WTC11 (cell line): ENCODE data around the gene FBF1. TPM values are rescaled to one million over a fixed set of nuclear protein-coding genes. Genes with fewer than 3 reads are reported as not detected.

Experiments used
- ATAC-seq: fragments of 200-7000 bp; cut with Tn5 transposase; 2 replicates; pipeline ENCODE4 v1.10.0; 2021; ENCODE audit warnings: mild to moderate bottlenecking, moderate library complexity
- CTCF ChIA-PET: fragments of 300-600 bp; sonication (Branson Sonifier 250); formaldehyde crosslinking; loops from one replicate; lab custom pipeline; 2021; ENCODE audit warnings: antibody characterized with exemption; lab: Charles Lee
- POLR2A ChIA-PET: fragments of 350-600 bp; sonication (Branson Sonifier 250); formaldehyde crosslinking; loops from one replicate; lab custom pipeline; 2021; ENCODE audit warnings: antibody characterized with exemption; lab: Charles Lee
- DNase-seq: peaks from one replicate; pipeline ENCODE4 v3.0.0; 2021; ENCODE audit warnings: low spot score
- H3K27ac Mint-ChIP-seq: 2 replicates; pipeline ENCODE4 v1.8.0; 2021; ENCODE audit warnings: mixed read lengths
- H3K27me3 Mint-ChIP-seq: 2 replicates; pipeline ENCODE4 v1.8.0; 2021; ENCODE audit warnings: low read depth, mild to moderate bottlenecking, moderate library complexity, mixed read lengths
- H3K36me3 Mint-ChIP-seq: 2 replicates; pipeline ENCODE4 v1.8.0; 2021; ENCODE audit warnings: mixed read lengths
- H3K4me1 Mint-ChIP-seq: 2 replicates; pipeline ENCODE4 v1.8.0; 2022; ENCODE audit warnings: mixed read lengths
- H3K4me3 Mint-ChIP-seq: 2 replicates; pipeline ENCODE4 v1.8.0; 2021; ENCODE audit warnings: mild to moderate bottlenecking, moderate library complexity, mixed read lengths
- H3K9me3 Mint-ChIP-seq: 2 replicates; pipeline ENCODE4 v1.8.0; 2021; ENCODE audit warnings: mixed read lengths
- CDX4 ChIP-seq: fragments of 250-450 bp; sonication (Bioruptor Pico); IDR thresholded peaks from 2 replicates; pipeline ENCODE4 v1.9.0; 2021; ENCODE audit warnings: moderate library complexity, mild to moderate bottlenecking, inconsistent platforms, borderline replicate concordance
- FOXJ3 ChIP-seq: sonication (generic); formaldehyde crosslinking; IDR thresholded peaks from 2 replicates; pipeline ENCODE4 v1.9.0; 2021; ENCODE audit warnings: missing genetic modification reagents, mild to moderate bottlenecking, borderline replicate concordance
- FOXP1 ChIP-seq: sonication (generic); formaldehyde crosslinking; IDR thresholded peaks from 2 replicates; pipeline ENCODE4 v1.8.0; 2022; ENCODE audit warnings: missing genetic modification reagents, mild to moderate bottlenecking, moderate library complexity, borderline replicate concordance
- IRF1 ChIP-seq: sonication (generic); formaldehyde crosslinking; IDR thresholded peaks from 2 replicates; pipeline ENCODE4 v1.8.0; 2023; ENCODE audit warnings: missing genetic modification reagents
- NFATC4 ChIP-seq: fragments of 250-450 bp; sonication (Bioruptor Pico); IDR thresholded peaks from 2 replicates; pipeline ENCODE4 v1.9.0; 2021; ENCODE audit warnings: mild to moderate bottlenecking
- NFE2L1 ChIP-seq: sonication (generic); formaldehyde crosslinking; IDR thresholded peaks from 2 replicates; pipeline ENCODE4 v1.8.1; 2023; ENCODE audit warnings: missing genetic modification reagents
- OVOL2 ChIP-seq: fragments of 250-450 bp; sonication (Bioruptor Pico); IDR thresholded peaks from 2 replicates; pipeline ENCODE4 v1.9.0; 2021; ENCODE audit warnings: mild to moderate bottlenecking, borderline replicate concordance
- ZMAT4 ChIP-seq: fragments of 250-450 bp; sonication (Bioruptor Pico); IDR thresholded peaks from 2 replicates; pipeline ENCODE4 v1.9.0; 2021; ENCODE audit warnings: mild to moderate bottlenecking
- ZNF512 ChIP-seq: sonication (generic); formaldehyde crosslinking; IDR thresholded peaks from 2 replicates; pipeline ENCODE4 v1.8.1; 2022; ENCODE audit warnings: missing genetic modification reagents, borderline replicate concordance
- total RNA-seq: library from RNA; stranded (reverse); gene quantifications from 3 replicates; pipeline ENCODE4 v1.2.3, GENCODE V29; 2021
- TF ChIP-seq, protein P1 (sequence below): sonication (generic); formaldehyde crosslinking; IDR thresholded peaks from 2 replicates; pipeline ENCODE4 v1.8.1; 2022; ENCODE audit warnings: low read depth, mild to moderate bottlenecking, moderate library complexity, missing genetic modification reagents, borderline replicate concordance
- TF ChIP-seq, protein P2 (sequence below): sonication (generic); formaldehyde crosslinking; IDR thresholded peaks from 2 replicates; pipeline ENCODE4 v1.8.0; 2022; ENCODE audit warnings: mild to moderate bottlenecking, missing genetic modification reagents
- TF ChIP-seq, protein P3 (sequence below): sonication (generic); formaldehyde crosslinking; IDR thresholded peaks from 2 replicates; pipeline ENCODE4 v1.8.1; 2023; ENCODE audit warnings: mild to moderate bottlenecking, moderate library complexity, missing genetic modification reagents
- TF ChIP-seq, protein P4 (sequence below): sonication (generic); formaldehyde crosslinking; IDR thresholded peaks from 2 replicates; pipeline ENCODE4 v1.8.1; 2022; ENCODE audit warnings: mild to moderate bottlenecking, moderate library complexity, missing genetic modification reagents

The FBF1 gene
- total RNA-seq, 1 experiment from 2014 or later, result 19.8 TPM

DNA sequence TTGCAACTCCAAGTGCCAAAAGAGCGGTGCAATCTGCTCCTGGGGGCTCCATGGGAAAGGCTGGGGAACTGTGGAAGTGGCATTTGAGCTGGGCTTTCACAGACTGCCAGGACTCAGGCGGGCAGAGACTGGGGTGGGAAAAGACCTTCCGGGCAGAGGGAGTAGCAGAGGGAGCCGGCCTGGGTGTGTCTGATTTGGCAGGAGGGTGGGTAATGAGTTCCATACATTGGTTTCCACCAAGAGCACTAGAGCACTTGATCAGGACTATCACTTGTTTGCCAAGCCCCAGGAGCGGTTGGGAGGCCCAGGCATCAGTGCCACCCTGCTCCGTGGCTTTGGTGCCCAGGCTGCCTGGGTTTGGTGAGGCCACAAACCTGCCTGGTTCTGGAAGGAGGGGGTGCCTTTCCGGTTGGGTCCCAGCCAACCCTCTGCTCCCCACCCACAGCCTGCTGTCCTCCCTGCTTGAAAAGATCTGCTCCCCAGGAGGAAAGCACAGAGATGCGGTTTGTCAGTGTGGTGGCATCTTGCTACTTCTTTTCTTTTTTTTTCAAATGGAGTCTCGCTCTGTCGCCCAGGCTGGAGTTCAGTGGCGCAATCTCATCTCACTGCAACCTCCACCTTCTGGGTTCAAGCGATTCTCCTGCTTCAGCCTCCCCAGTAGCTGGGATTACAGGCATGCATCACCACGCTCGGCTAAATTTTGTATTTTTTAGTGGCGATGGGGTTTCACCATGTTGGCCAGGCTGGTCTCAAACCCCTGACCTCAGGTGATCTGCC, 59.0 kb downstream of the FBF1 start:
- no peaks in the 10 kb centered on the region for H3K36me3 Mint-ChIP-seq
- TF ChIP-seq FOXP1 (CRISPR knock-in tag) (no peak), NFE2L1 (no peak)
- TF ChIP-seq, protein P1, sequence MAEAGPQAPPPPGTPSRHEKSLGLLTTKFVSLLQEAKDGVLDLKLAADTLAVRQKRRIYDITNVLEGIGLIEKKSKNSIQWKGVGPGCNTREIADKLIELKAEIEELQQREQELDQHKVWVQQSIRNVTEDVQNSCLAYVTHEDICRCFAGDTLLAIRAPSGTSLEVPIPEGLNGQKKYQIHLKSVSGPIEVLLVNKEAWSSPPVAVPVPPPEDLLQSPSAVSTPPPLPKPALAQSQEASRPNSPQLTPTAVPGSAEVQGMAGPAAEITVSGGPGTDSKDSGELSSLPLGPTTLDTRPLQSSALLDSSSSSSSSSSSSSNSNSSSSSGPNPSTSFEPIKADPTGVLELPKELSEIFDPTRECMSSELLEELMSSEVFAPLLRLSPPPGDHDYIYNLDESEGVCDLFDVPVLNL (CRISPR knock-in tag), result no peak
- TF ChIP-seq, protein P2, sequence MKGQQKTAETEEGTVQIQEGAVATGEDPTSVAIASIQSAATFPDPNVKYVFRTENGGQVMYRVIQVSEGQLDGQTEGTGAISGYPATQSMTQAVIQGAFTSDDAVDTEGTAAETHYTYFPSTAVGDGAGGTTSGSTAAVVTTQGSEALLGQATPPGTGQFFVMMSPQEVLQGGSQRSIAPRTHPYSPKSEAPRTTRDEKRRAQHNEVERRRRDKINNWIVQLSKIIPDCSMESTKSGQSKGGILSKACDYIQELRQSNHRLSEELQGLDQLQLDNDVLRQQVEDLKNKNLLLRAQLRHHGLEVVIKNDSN (CRISPR knock-in tag), result no peak
- DNase-seq (no peak), ATAC-seq (no peak)
- peaks cover 6% of the 10 kb centered on the region for H3K4me1 Mint-ChIP-seq
- H3K9me3 Mint-ChIP-seq, result no peaks in the 10 kb centered on the region
- POLR2A ChIA-PET, result no interaction called here
- H3K27ac Mint-ChIP-seq, result no peak overlapping the region
- H3K4me3 Mint-ChIP-seq, result no peak overlapping the region
- CTCF ChIA-PET, result interaction anchor here (0.7 to 5.0 kb wide), 6 partner anchors 12 to 603 kb away, joined by 3 to 42 read pairs (median 4); partner anchors contain the start of gene MRPL38
- H3K27me3 Mint-ChIP-seq, result peaks cover 33% of the 10 kb centered on the region

DNA sequence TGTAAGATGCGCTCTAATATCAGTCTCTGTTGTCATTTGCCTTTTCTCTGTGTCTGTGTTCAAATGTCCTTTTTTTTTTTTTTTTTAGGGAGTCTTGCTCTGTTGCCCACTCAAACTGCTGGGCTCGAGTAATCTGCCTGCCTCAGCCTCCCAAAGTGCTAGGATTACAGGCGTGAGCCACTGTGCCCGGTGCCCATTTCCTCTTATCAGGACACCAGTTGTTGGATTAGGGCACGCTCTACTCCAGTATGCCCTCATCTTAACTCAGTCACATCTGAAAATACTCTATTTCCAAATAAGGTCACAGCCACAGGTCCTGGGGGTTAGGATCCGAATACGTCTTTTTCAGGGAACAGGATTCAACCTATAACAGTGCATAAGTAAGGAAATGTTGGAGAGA, 60.6 kb downstream of the FBF1 start:
- peaks cover 17% of the 10 kb centered on the region for H3K4me1 Mint-ChIP-seq
- ChIA-PET CTCF (interaction anchor here (1.5 to 6.1 kb wide), 4 partner anchors 15 to 120 kb away, joined by 3 to 71 read pairs (median 36); partner anchors contain the start of genes CDK3, TRIM65 and WBP2), POLR2A (no interaction called here)
- no peak overlapping the region for H3K4me3 Mint-ChIP-seq
- ATAC-seq (no peak), DNase-seq (no peak)
- no peaks in the 10 kb centered on the region for H3K9me3 Mint-ChIP-seq
- H3K36me3 Mint-ChIP-seq, result no peaks in the 10 kb centered on the region
- TF ChIP-seq FOXJ3 (CRISPR knock-in tag) (no peak), CDX4 (CRISPR knock-in tag) (no peak), ZMAT4 (CRISPR knock-in tag) (no peak), NFATC4 (CRISPR knock-in tag) (no peak), ZNF512 (CRISPR knock-in tag) (no peak), OVOL2 (no peak), IRF1 (CRISPR knock-in tag) (no peak)
- TF ChIP-seq, protein P3, sequence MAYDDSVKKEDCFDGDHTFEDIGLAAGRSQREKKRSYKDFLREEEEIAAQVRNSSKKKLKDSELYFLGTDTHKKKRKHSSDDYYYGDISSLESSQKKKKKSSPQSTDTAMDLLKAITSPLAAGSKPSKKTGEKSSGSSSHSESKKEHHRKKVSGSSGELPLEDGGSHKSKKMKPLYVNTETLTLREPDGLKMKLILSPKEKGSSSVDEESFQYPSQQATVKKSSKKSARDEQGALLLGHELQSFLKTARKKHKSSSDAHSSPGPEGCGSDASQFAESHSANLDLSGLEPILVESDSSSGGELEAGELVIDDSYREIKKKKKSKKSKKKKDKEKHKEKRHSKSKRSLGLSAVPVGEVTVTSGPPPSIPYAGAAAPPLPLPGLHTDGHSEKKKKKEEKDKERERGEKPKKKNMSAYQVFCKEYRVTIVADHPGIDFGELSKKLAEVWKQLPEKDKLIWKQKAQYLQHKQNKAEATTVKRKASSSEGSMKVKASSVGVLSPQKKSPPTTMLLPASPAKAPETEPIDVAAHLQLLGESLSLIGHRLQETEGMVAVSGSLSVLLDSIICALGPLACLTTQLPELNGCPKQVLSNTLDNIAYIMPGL (CRISPR knock-in tag), result no peak
- TF ChIP-seq, protein P4, sequence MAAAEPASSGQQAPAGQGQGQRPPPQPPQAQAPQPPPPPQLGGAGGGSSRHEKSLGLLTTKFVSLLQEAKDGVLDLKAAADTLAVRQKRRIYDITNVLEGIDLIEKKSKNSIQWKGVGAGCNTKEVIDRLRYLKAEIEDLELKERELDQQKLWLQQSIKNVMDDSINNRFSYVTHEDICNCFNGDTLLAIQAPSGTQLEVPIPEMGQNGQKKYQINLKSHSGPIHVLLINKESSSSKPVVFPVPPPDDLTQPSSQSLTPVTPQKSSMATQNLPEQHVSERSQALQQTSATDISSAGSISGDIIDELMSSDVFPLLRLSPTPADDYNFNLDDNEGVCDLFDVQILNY (CRISPR knock-in tag), result no peak
- TF ChIP-seq, protein P1 (CRISPR knock-in tag), result no peak
- no peak overlapping the region for H3K27ac Mint-ChIP-seq
- peaks cover 39% of the 10 kb centered on the region for H3K27me3 Mint-ChIP-seq
